B cell (primary cell): ENCODE data around the gene RMND1. TPM values are rescaled to one million over a fixed set of nuclear protein-coding genes. Genes with fewer than 3 reads are reported as not detected.
A peak's percentile ranks its signal among the peaks of the same experiment; 100 is the strongest.

Source experiments
- ATAC-seq: fragments of 200-7000 bp; cut with Tn5 transposase; one replicate; pipeline ENCODE4 v1.10.0; 2021; ENCODE audit warnings: low read depth, mild to moderate bottlenecking, moderate number of reproducible peaks, moderate library complexity
- CTCF ChIA-PET: fragments of 350-600 bp; sonication (Branson Sonifier 250); formaldehyde crosslinking; loops from one replicate; lab custom pipeline; 2021; ENCODE audit warnings: antibody characterized with exemption, inconsistent platforms; lab: Charles Lee
- POLR2A ChIA-PET: fragments of 350-600 bp; sonication (Branson Sonifier 250); formaldehyde crosslinking; loops from one replicate; lab custom pipeline; 2021; ENCODE audit warnings: antibody characterized with exemption; lab: Charles Lee
- DNase-seq: peaks from one replicate; pipeline ENCODE4 v3.0.0; 2013
- H2AFZ ChIP-seq: 2 replicates; pipeline ENCODE4 v1.6.1; 2012; ENCODE audit warnings: mild to moderate bottlenecking, low read depth, low read length; ENCODE audit not compliant: insufficient read depth, poor library complexity, severe bottlenecking
- H3K27ac ChIP-seq, 2 donors: 1 replicate in 1 of 2; 2 replicates in 1 of 2; pipeline ENCODE4 v1.5.1; 2012 to 2013; ENCODE audit warnings: low read length in 2 of 2, mild to moderate bottlenecking in 2 of 2, moderate library complexity in 1 of 2
- H3K27me3 ChIP-seq, 4 experiments: fragments of 200-600 bp in 1 of 4; sonication (generic) in 1 of 4; replicated peaks in 1 of 4; 1 replicate in 2 of 4; 2 replicates in 2 of 4; pipeline versions ENCODE4 v1.6.1 to v1.7.0; 2013 to 2016; ENCODE audit warnings: low read length in 3 of 4, mild to moderate bottlenecking in 2 of 4, mixed read lengths in 1 of 4, moderate library complexity in 1 of 4; ENCODE audit not compliant: insufficient read depth in 4 of 4, control insufficient read depth in 3 of 4; ENCODE audit errors: control extremely low read depth in 1 of 4
- H3K36me3 ChIP-seq, 2 experiments: replicated peaks in 1 of 2; 1 replicate in 1 of 2; 2 replicates in 1 of 2; pipeline versions ENCODE4 v1.6.1 to v1.7.1; 2013; ENCODE audit warnings: low read length in 1 of 2; ENCODE audit not compliant: insufficient read depth in 2 of 2, control insufficient read depth in 1 of 2; ENCODE audit errors: control extremely low read depth in 1 of 2, extremely low read depth in 1 of 2
- H3K4me1 ChIP-seq, 2 donors: fragments of 200-600 bp in 1 of 2; sonication (generic) in 1 of 2; 1 replicate in 1 of 2; 2 replicates in 1 of 2; pipeline versions ENCODE4 v1.5.1 to v1.6.1; 2013 to 2017; ENCODE audit warnings: low read length in 2 of 2; ENCODE audit not compliant: control insufficient read depth in 2 of 2, insufficient read depth in 2 of 2
- H3K4me2 ChIP-seq: replicated peaks from 2 replicates; pipeline ENCODE3; 2012; ENCODE audit warnings: mild to moderate bottlenecking, low read depth, low read length; ENCODE audit not compliant: poor library complexity, severe bottlenecking
- H3K4me3 ChIP-seq, 5 experiments: fragments of 200-600 bp in 1 of 5; sonication (generic) in 1 of 5; 1 replicate in 3 of 5; 2 replicates in 2 of 5; pipeline versions ENCODE4 v1.5.1 to v1.7.0; 2011 to 2016; ENCODE audit warnings: low read length in 4 of 5, mild to moderate bottlenecking in 4 of 5, low read depth in 2 of 5, control low read depth in 1 of 5, moderate library complexity in 1 of 5; ENCODE audit not compliant: insufficient read depth in 1 of 5; ENCODE audit errors: control extremely low read depth in 1 of 5, extremely low read depth in 1 of 5
- H3K79me2 ChIP-seq: fragments of 200-600 bp; sonication (generic); one replicate; pipeline ENCODE4 v1.6.0; 2016; ENCODE audit warnings: low read length; ENCODE audit not compliant: control insufficient read depth, insufficient read depth
- H3K9ac ChIP-seq: fragments of 200-600 bp; sonication (generic); 2 replicates; pipeline ENCODE4 v1.6.1; 2017; ENCODE audit warnings: mild to moderate bottlenecking, low read length, moderate library complexity
- H3K9me3 ChIP-seq, 3 donors: one replicate each; pipeline versions ENCODE4 v1.6.1 to v1.7.1; 2013; ENCODE audit warnings: low read length in 2 of 3; ENCODE audit not compliant: control insufficient read depth in 2 of 3, insufficient read depth in 1 of 3; ENCODE audit errors: control extremely low read depth in 1 of 3
- H4K20me1 ChIP-seq: 2 replicates; pipeline ENCODE4 v1.6.0; 2012; ENCODE audit warnings: mild to moderate bottlenecking, low read length; ENCODE audit not compliant: insufficient read depth, control insufficient read depth, poor library complexity, severe bottlenecking
- H3K27ac Mint-ChIP-seq: one replicate; pipeline ENCODE4 v1.8.0; 2021; ENCODE audit warnings: mixed read lengths
- H3K27me3 Mint-ChIP-seq: one replicate; pipeline ENCODE4 v1.8.0; 2021; ENCODE audit warnings: mixed read lengths
- H3K4me1 Mint-ChIP-seq: one replicate; pipeline ENCODE4 v1.8.0; 2021; ENCODE audit warnings: mixed read lengths
- H3K4me3 Mint-ChIP-seq: one replicate; pipeline ENCODE4 v1.8.0; 2021; ENCODE audit warnings: mixed read lengths
- H3K9me3 Mint-ChIP-seq: one replicate; pipeline ENCODE4 v1.8.0; 2022; ENCODE audit warnings: mixed read lengths; ENCODE audit not compliant: insufficient read depth
- CTCF ChIP-seq: fragments of 200-600 bp; IDR thresholded peaks from one replicate; pipeline ENCODE4 v1.8.0; 2022; ENCODE audit warnings: antibody characterized with exemption, mild to moderate bottlenecking
- EZH2 ChIP-seq: IDR thresholded peaks from 2 replicates; pipeline ENCODE4 v1.6.1; 2012; ENCODE audit warnings: borderline replicate concordance, low read depth, mild to moderate bottlenecking, moderate library complexity, low read length; ENCODE audit not compliant: insufficient read depth, poor library complexity, severe bottlenecking
- WGBS: methylation state at CpG from one replicate; pipeline ENCODE4 v1.1.5; 2013; ENCODE audit warnings: missing lambda C conversion rate; ENCODE audit not compliant: insufficient coverage; 5-methylcytosine and 5-hydroxymethylcytosine counted together
- intact Hi-C: fragments of 100-400 bp; cut with micrococcal nuclease; formaldehyde crosslinking; loops from one replicate; pipeline ENCODE4 v1.10.0; 2022
- polyA plus RNA-seq: library from polyadenylated mRNA; depleted of rRNA; stranded (reverse); fragments of >200 nt; gene quantifications from 2 replicates; pipeline ENCODE4 v1.2.3, GENCODE V29; 2012
- total RNA-seq, 2 donors: library from RNA; stranded (reverse); fragments of 120-200 nt in 1 of 2; gene quantifications; 1 replicate in 1 of 2; 2 replicates in 1 of 2; pipeline versions ENCODE4 v1.2.3 to v1.2.4, GENCODE V29; 2013 to 2022

The RMND1 gene
- total and polyA plus RNA-seq, 2 donors (not counting 1 experiment from before 2014, with no cell fraction given) = 4.3 to 15.7 TPM

- ATAC-seq (no peak), DNase-seq (no peak)
- H3K9ac ChIP-seq = peak overlapping the region; percentile 94
- WGBS = under 1% methylated on average over 51 of the region's 54 CpGs
- CTCF ChIA-PET = interaction anchor here (0.6 to 2.5 kb wide), 6 partner anchors 16 to 65 kb away, joined by 4 to 11 read pairs (median 5); partner anchors contain the start of gene RMND1
- peaks cover 58% of the 10 kb centered on the region for H3K79me2 ChIP-seq
- H3K4me2 ChIP-seq = peak overlapping the region; percentile 90
- Mint-ChIP-seq H3K4me1 (peaks cover 46% of the 10 kb centered on the region), H3K27me3 (no peaks in the 10 kb centered on the region), H3K4me3 (peak overlapping the region; percentile 93), H3K9me3 (no peaks in the 10 kb centered on the region), H3K27ac (peak overlapping the region; percentile 95)
- H3K4me1 ChIP-seq = peaks cover 42 to 45% of the 10 kb centered on the region in 2 donors
- no peaks in the 10 kb centered on the region for H3K36me3 ChIP-seq
- intact Hi-C loops = loop anchor here (1.0 to 10.0 kb wide), 5 partner anchors 9 to 1822 kb away; partner anchors contain the start of genes GINM1, MTRF1L and RMND1
- POLR2A ChIA-PET = interaction anchor here (0.5 to 2.1 kb wide), 6 partner anchors 12 to 912 kb away, joined by 3 to 16 read pairs (median 4); partner anchors contain the start of gene RMND1
- H2AFZ ChIP-seq = peak overlapping the region; percentile 91
- no peak for TF ChIP-seq EZH2
- TF ChIP-seq CTCF = no peak
- peak overlapping the region; percentile 89 to 97 for H3K27ac ChIP-seq
- H3K27me3 ChIP-seq = no peaks in the 10 kb centered on the region
- H4K20me1 ChIP-seq = peaks cover 27% of the 10 kb centered on the region
- H3K9me3 ChIP-seq = no peaks in the 10 kb centered on the region
- peak overlapping the region; percentile 80 to 95 (median 89) for H3K4me3 ChIP-seq
These were observed 62.2 kb downstream of the RMND1 start for GRCh38 chr6:151389618-151390275.
